Measurements from ENCODE around the gene CTSV.
"Not testable (repeated sequence)": the region's sequence is repeated elsewhere in the genome, so short reads cannot be mapped to it uniquely, and the experiment has no call there.

CTSV gene

GRCh38 chr9:97041898-97042297 is 3.0 kb upstream of the CTSV start:
- no peak for DNase-seq (ENCODE audit: low read depth)

- peak; percentile 22 for DNase-seq (ENCODE audit: low read depth)
Measured at GRCh38 chr9:97039514-97039860, 545 bp upstream of the CTSV start.

- not testable (repeated sequence) for DNase-seq (ENCODE audit: low read depth)
Measured at GRCh38 chr9:97023505-97023904, 15.4 kb downstream of the CTSV start.

DNA sequence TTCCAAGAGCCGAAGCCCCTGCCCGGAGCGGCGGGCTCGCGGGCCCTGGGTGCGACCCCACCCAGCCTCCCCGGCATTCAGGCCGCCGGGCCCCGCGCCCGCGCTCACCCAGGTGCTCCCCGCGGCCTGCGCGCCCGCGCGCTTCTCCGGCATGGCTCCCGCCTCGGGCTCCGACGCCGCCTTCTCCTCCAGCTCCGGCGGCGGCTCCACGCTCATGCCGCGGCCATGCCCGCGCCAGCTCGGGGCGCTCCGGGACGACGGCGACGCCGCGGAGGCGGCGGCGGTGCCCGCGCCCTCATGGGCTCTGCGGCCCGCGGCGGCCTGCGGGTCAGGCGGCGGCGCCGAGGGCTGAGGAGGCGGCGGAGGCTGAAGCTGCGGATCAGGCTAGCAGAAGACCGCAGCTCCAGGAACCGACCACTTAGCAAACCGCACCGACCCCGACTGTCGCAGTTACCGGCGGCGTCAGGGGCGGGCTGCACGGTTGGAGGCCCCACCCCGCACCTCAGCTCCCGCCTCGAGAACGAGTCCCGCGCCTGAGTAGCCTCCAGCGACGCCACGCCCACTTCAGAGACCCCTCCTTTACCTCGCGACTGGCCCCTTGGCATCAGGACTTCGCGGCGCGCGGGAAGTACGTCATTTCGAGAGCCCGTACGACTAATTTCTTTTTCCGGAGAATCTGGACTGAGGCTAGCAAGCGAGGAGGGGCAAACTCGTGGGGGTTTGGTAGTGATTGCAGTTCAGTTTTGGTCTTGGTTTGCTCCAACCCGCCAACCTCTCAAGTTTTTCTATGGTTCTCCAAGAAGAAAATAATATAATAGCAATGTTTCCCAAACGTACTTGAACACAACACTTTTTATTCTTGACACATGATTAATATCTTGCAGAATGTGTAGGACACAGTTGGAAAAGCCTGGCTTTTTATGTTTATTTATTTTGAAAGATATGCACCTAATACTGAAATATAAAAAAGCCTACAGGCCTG is 25.5 kb downstream of the CTSV start:
- peak; percentile 14 for DNase-seq (ENCODE audit: low read depth)

DNA sequence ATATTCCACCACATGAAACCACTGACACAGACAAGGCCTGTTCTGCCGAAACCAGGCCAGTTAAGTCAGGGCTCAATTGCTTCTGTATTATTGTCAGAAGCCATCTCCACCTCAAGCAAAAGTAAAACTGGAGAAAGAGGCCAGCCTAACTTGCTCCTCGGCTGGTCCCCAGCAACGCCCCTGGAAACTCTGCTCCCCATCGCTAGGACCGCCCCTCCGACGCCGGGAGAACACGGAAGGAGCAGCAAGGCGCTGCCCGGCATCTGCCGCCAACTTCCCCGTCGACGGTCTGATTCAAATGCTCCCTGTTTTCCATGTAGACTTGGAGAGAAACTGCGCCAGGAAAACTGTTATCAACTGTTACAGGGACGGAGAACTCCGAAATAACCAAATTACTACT is 26.3 kb downstream of the CTSV start:
- DNase-seq (ENCODE audit: low read depth), result not testable (repeated sequence)

- not testable (repeated sequence) for DNase-seq (ENCODE audit: low read depth)
Measured at GRCh38 chr9:97002195-97002594, 36.7 kb downstream of the CTSV start.

DNA sequence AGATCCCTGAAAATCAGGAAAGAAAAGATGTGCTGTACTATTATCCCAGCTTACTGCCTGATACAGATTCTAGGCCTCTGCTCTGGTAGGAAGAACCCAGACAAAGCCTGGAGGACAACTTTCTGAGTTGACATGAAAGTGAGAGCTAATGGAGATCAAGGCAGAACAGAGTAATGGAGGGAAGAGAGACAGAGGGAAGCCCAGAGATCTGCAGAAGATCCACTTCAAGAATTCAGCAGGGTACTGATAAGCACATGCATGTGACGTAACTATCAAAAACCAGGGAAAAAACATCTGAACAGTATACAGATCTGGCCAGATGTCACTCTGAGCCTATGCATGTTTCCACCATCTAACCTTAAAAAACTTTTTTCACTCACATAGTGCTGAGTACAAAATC is 37.6 kb downstream of the CTSV start:
- not testable (repeated sequence) for DNase-seq (ENCODE audit: low read depth)

GRCh38 chr9:97000139-97000787 is 38.7 kb downstream of the CTSV start:
- not testable (repeated sequence) for DNase-seq (ENCODE audit: low read depth)

GRCh38 chr9:96999733-97000132 is 39.2 kb downstream of the CTSV start:
- DNase-seq (ENCODE audit: low read depth), result not testable (repeated sequence)

DNA sequence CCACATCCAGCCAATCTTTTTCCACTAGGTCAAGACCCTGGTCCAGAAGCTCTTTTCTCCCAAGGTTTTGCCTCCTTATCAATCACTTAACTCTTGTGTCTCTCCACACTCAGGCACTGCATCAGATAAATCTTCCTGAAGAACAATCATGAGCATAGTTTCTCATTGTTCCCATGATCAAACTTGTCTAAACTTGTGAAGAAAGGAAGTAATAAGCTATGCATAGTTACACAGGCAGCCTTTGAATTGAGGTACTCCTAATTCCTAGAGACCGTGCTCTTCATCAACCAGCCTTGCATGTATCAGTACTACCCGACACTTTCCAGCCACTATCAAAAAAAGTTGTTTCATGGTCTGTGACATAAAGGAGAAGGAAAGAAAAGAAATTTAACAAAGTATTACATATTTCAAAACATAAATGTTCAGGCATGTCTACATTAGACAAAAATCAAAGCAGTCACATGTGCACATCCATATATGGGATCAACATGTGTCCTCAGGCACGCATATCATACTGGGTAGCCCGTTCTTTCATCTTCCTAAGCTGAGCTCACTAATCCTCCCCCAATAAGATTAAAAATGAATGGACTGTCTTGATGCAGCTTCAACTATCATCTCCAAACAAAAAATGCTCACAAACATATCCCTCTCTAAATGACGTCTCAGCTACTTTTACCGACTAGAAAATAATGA is 41.8 kb downstream of the CTSV start:
- DNase-seq (ENCODE audit: low read depth), result not testable (repeated sequence)

DNA sequence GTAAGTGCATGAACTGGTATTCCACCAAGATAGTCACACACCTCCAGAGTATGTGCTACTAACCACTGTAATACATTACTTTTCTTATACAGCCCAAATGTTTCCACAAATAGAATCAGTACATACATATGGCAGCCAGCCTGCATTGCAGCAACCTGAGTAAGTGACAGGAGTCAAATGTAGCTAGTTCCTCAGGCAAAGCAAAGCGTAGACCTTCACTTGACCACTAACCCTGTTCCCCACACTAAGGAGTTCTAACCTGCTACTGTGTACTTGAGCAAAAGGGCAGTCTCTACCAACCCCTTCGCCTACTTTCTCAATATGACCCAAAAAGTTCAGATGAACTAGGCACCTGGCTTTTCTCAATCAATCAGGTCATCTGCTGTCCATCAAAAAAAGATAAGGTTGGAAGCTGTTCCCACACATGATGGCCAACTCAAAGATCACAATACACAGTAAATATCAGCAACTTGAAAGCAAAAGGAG is 44.4 kb downstream of the CTSV start:
- not testable (repeated sequence) for DNase-seq (ENCODE audit: low read depth)

DNA sequence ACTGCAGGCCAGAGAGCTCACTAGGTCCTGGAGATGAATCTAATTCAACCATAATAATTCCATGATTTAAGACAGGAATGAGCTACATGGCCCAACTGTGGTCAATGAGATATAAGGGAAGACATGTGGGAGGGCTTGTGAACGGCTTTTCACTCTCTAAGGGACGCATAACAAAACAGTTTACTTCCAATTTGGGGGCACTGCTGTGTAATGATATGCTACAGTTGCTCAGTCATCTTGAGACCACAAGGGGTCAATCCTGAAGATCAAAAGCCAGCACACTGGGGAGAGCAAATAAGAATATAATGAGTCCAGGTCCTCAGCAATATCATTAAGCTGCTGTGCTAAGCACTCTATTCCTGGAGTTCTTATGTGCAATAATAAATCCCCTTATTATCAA is 46.6 kb downstream of the CTSV start:
- not testable (repeated sequence) for DNase-seq (ENCODE audit: low read depth)

DNA sequence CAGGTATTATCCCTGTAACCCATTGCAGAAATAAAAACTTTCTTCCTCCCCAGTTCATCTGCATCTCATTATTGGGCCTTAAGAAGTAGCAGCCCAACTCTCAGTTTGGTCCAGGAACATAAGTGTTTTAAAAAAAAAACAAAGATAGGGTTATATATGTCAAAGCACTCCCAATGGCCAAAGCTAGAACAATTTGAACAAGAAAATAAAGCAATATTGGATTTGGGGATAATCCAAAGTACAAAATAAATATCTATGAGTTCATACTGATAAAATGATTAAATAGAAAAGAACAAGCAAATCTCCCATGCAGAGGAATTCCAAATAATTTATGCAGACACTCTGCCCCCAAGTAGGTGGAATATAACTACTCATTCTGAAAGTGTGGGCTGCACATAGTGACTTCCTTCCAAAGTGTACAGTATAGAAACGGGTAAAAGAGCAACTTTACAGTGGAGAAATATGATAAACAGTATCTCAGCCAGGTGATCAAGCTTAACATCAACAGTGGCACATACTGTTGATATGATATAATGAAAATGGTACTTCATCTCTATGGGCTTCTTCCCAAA is 49.1 kb downstream of the CTSV start:
- DNase-seq (ENCODE audit: low read depth), result not testable (repeated sequence)

- not testable (repeated sequence) for DNase-seq (ENCODE audit: low read depth)
Measured at GRCh38 chr9:96984887-96985286, 54.1 kb downstream of the CTSV start.

GRCh38 chr9:96984139-96984538 is 54.8 kb downstream of the CTSV start:
- not testable (repeated sequence) for DNase-seq (ENCODE audit: low read depth)

DNA sequence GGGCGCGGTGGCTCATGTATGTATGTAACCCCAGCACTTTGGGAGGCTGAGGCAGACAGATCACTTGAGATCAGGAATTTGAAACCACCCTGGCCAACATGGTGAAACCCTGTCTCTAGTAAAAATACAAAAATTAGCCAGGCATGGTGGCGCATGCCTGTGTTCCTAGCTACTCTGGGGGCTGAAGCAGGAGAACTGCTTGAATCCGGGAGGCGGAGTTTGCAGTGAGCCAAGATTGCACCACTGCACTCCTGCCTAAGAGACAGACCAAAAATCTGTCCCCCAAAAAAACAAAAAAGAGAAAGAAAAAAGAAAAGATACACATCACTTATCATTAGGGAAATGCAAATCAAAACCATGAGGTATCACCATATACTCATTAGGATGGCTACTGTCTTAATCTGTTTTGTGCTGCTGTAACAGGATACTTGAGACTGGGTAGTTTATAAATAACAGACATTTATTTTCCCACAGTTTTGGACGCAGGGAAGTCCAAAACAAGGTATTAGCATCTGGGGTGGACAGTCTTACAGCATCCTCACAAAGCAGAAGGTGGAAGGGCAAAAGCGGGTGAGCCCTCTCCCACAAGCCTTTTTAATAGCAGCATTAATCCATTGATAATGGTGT is 55.3 kb downstream of the CTSV start:
- not testable (repeated sequence) for DNase-seq (ENCODE audit: low read depth)
